Skin epidermis (tissue), 12 donors: ENCODE data around the gene TRPM3.
"Not testable (repeated sequence)": the region's sequence is repeated elsewhere in the genome, so short reads cannot be mapped to it uniquely, and the experiment has no call there.

Experiments
- H3K27ac ChIP-seq, 21 experiments: fragments of 200-600 bp; sonication (generic) in 11 of 21; one replicate each; pipeline ENCODE4 v1.5.0; 2020; ENCODE audit warnings: mild to moderate bottlenecking in 3 of 21, inconsistent platforms in 2 of 21, moderate library complexity in 2 of 21
- H3K4me3 ChIP-seq, 7 experiments: fragments of 200-600 bp; sonication (generic) in 2 of 7; one replicate each; pipeline ENCODE4 v1.5.0; 2020; ENCODE audit warnings: inconsistent platforms in 2 of 7, mild to moderate bottlenecking in 2 of 7, moderate library complexity in 1 of 7

Gene TRPM3

GRCh38 chr9:71004196-71004595, 117.2 kb downstream of the TRPM3 start:
- Histone ChIP-seq H3K4me3 (no peak overlapping the region), H3K27ac (no peak overlapping the region)

DNA sequence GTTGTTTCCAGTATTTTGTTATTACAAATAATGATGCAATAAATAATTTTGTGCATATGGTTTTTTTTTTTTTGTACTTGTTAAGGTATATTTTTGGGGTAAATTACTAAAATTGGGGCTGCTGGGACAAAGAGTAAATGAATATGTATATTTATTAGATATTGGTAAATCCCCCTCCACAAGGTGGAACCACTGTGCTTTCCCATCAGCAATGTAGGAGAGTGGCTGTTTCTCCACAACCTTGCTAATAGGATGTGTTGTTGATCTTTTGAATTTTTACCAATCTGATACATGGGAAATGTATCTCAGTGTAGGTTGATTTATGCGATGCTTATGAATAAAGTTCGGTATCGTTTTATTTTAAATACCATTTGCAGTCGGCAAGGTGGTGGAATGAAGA, 118.1 kb downstream of the TRPM3 start:
- H3K27ac ChIP-seq: no peak overlapping the region
- H3K4me3 ChIP-seq: no peak overlapping the region

- H3K27ac ChIP-seq: no peak overlapping the region
These were observed 119.5 kb downstream of the TRPM3 start for GRCh38 chr9:71001780-71002386.

GRCh38 chr9:70998962-70999361, 122.5 kb downstream of the TRPM3 start:
- H3K4me3 ChIP-seq: no peak overlapping the region
- no peak overlapping the region for H3K27ac ChIP-seq

More at GRCh38 chr9:71001780-71002386, 119.5 kb downstream of the TRPM3 start:
- no peak overlapping the region for H3K4me3 ChIP-seq

- H3K27ac ChIP-seq: no peak overlapping the region
- H3K4me3 ChIP-seq: no peak overlapping the region
These were observed 125.9 kb downstream of the TRPM3 start for GRCh38 chr9:70995511-70995910.

DNA sequence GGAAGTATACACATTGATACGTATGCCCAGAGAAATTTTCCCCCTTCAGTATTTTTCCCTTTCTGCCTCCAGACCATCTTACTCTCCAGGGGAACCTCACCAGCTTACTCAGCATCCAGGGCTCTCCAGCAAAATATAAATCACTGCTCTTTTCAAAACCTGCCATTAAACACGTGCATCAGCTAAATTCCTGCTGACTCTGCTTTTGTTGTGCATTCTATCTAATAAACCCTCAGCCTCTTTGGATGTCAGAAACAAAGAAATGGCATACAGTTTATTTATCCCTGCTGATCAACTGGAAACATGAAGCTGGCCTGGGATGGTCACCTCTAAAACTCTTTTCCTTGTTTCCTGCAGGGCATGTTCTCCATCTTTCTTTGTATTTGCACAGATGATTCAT, 126.8 kb downstream of the TRPM3 start:
- H3K27ac ChIP-seq: no peak overlapping the region
- no peak overlapping the region for H3K4me3 ChIP-seq

- H3K27ac ChIP-seq: no peak overlapping the region
- no peak overlapping the region for H3K4me3 ChIP-seq
These were observed 132.9 kb downstream of the TRPM3 start for GRCh38 chr9:70988551-70988950.

DNA sequence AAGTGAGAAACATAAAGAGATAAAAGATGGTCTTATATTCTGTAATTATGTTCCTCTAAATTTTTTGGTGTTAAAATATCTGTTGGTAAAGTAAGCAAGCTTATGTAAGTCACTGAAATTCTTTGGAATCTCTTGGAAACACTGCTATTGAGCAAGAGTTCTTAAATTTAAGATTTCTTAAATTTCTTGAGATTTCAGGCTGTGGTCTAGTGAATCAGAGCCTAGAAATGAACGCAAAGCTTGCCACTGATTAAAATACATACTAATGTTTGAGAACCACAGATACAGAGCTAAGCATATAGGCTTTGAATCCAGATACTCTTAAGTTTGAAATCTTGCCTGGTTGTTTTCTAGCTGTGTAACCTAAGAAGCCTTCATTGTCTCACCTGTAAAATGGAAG, 133.4 kb downstream of the TRPM3 start:
- Histone ChIP-seq H3K27ac (no peak overlapping the region), H3K4me3 (no peak overlapping the region)

- no peak overlapping the region for H3K27ac ChIP-seq
These were observed 134.4 kb downstream of the TRPM3 start for GRCh38 chr9:70986984-70987383.

DNA sequence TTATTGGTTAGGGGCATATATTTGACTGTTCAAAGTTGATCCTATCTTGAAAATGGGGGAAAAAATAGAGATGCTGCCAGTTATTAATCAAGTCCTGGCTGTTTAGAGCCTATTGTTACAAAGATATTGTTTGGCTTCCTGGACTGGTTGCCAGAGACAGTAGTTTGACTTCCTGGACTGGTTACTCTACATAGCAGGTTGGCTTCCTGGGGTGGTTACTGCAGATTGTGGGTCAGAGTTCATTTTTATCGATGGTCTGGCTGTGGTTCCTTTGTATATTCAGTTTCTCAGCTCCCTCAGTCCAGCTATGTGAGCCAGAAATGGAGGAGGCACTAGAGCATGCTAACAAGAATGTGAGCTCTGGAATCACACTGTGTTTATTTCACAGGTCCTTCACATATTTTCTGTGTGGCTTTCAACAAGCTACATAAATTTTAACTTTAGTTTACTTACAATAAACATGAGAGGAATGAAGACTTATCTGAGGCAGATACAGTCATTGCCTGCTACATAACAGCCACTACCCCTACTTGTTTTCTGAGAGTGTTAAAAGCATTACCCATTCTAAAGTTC, 137.6 kb downstream of the TRPM3 start:
- Histone ChIP-seq H3K4me3 (no peak overlapping the region), H3K27ac (no peak overlapping the region)

More at GRCh38 chr9:70986984-70987383, 134.4 kb downstream of the TRPM3 start:
- no peak overlapping the region for H3K4me3 ChIP-seq

DNA sequence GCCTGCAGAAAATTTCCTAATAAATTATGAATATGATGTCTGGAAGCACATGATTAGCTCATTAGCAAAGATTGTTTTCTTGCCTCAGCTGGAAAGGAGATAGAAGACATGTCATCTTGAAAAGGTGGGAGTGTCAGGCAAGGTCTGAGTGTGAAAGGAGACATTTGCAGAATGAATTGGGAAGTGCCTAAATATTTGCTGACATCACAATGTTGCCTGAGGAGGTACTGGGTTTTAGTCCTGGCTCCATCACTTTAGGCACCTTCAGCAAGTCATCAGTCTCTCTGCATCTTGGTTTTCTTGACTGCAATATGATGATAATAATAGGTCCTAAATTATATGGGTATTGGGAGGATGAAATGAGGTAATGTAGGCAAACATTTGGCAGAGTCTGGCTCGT, 140.1 kb downstream of the TRPM3 start:
- H3K27ac ChIP-seq: no peak overlapping the region
- H3K4me3 ChIP-seq: no peak overlapping the region

- no peak overlapping the region for H3K27ac ChIP-seq
- no peak overlapping the region for H3K4me3 ChIP-seq
These were observed 141.5 kb downstream of the TRPM3 start for GRCh38 chr9:70979966-70980365.

DNA sequence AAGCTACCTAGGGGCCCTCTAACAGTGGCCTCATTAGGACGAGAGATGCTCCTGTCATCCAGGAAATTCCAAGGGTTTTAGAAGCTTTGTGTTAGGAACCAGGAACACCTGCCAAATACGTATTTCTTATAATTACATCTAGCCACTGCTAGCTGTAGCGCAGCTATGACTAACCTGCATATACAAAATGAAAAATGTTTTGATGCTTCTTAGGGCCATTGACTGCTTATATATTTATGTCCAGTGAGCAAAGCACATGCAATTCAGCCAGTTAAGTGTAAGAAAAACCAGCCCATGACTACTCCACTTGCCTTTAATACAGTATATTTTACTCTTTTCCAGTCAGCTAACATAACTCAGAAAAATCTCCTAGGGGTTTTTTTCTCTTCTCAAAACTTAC, 143.3 kb downstream of the TRPM3 start:
- Histone ChIP-seq H3K27ac (no peak overlapping the region), H3K4me3 (no peak overlapping the region)

- no peak overlapping the region for H3K4me3 ChIP-seq
- no peak overlapping the region for H3K27ac ChIP-seq
These were observed 145.6 kb downstream of the TRPM3 start for GRCh38 chr9:70975821-70976220.

DNA sequence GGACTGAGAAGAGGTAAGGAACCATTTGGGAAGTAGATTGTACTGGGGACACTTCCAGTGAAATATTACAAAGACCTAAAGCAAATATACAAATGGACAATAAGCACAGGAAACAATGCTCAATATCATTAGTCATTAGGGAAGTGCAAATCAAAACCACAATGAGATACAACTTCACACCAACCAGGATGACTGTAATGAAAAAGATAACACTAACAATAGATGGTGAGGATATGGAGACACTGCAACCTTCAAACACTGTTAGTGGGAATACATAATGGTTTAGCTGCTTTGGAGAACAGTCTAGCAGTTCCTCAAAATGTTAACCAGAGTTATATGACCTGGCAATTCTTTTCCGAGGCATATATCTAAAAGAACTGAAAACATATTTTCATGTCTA, 149.7 kb downstream of the TRPM3 start:
- no peak overlapping the region for H3K4me3 ChIP-seq
- no peak overlapping the region for H3K27ac ChIP-seq

- H3K27ac ChIP-seq, H3K4me3 ChIP-seq: not testable (repeated sequence)
These were observed 155.0 kb downstream of the TRPM3 start for GRCh38 chr9:70966380-70966779.

DNA sequence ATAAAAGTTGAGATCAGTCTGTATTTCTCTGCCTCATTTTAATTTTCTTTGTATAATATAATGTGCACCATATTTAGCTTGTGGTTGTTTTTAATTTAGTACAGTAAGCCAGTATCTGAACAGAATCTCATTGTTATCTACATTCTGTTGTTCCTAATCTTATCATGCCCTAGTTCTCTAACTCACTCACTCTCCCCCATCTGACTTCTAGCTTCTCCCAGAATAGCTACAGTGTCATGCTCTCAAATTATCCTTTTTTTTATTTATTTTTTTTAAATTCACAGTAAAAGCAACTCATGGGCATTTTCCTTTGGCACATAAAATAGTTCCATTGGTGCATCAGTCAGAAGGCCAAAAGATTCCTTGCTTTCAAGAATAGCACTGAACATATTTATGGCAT, 156.6 kb downstream of the TRPM3 start:
- no peak overlapping the region for H3K27ac ChIP-seq
- no peak overlapping the region for H3K4me3 ChIP-seq

DNA sequence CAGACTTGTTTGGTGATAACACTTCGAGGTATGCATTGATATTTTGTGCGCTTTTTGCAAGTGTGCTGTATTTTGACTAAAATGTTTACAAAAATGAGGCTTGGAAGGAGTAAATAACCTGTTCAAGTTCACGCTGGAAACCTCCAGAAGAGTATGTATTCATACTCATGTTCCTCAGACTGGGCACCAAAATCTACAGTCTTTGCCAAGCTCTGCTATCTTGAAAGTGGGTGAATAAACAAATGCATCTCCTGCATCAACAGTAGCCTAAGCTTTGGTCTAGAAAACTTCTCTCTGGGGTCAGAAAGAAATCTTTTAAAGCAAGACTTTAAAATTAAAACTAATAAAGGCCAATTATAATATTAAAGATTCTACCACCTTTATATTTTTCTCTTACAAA, 157.9 kb downstream of the TRPM3 start:
- Histone ChIP-seq H3K4me3 (no peak overlapping the region), H3K27ac (no peak overlapping the region)

DNA sequence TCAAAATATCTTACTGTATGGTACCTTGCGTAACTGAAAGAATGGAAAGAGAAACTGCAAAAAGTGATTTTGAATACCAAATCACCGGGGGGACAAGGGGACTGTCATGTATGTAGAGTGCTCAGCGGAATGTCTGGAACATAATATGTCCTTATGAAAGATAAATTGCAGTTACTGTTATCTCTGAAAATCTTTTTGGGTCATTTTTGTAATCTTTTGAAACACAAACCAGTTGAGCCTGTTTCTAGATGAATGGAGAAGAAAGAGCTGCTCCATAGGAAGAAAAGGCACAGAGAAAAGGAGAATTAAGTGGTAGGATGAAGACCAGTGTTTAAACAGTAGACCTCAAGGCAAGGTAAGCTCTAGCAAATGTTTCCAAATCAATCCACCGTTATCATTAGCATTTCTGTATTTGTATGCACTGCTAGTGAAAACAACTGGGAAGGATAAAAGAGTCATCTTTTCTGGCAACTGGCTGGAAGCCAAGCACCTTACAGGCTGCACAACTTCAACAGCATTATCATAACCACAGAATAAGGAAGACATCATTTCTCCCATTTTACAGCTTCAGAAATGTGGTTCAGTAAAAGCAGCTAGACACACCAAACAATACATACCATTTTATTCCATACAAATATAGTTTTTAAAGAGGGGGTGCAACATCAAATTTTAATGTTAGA, 158.5 kb downstream of the TRPM3 start:
- Histone ChIP-seq H3K4me3 (no peak overlapping the region), H3K27ac (no peak overlapping the region)

DNA sequence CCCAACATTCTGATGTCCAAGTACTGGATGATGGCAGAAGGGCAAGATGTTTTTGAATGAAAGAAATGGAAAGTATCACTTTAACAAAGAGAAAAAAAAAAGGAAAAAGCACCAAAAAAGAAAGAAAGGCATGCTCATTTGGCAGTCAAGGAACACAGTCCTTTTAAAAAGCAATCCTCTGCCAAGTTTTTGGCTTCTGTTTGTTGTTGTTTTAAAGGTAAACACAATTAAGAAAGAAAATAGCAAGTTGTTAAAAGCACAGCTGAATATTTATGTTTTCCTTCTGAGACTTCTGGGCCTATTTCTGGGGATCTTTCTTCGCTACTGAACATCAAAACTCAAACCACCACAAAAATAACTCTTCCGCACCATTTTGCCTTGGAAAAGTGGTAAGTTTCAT, 162.1 kb downstream of the TRPM3 start:
- Histone ChIP-seq H3K27ac (no peak overlapping the region), H3K4me3 (no peak overlapping the region)

- H3K27ac ChIP-seq: no peak overlapping the region
These were observed 166.8 kb downstream of the TRPM3 start for GRCh38 chr9:70954596-70955143.

More at GRCh38 chr9:70954596-70955143, 166.8 kb downstream of the TRPM3 start:
- H3K4me3 ChIP-seq: no peak overlapping the region
